Esophagus squamous epithelium (tissue), 4 donors: ENCODE data around the gene SHFL.

Experiments used
- POLR2A ChIP-seq, 4 donors: fragments of 450-650 bp; IDR thresholded peaks; one replicate each; pipeline ENCODE4 v1.6.1; 2017; ENCODE audit warnings: antibody characterized with exemption in 4 of 4, mild to moderate bottlenecking in 4 of 4, moderate library complexity in 3 of 4
- TF ChIP-seq, protein P1 (sequence below), 6 experiments: fragments of 450-650 bp in 4 of 6; fragments of 200-600 bp in 2 of 6; sonication (generic) in 2 of 6; IDR thresholded peaks; one replicate each; pipeline ENCODE4 v1.5.1; 2016 to 2019; ENCODE audit warnings: antibody characterized with exemption in 6 of 6, mild to moderate bottlenecking in 4 of 6, moderate library complexity in 4 of 6

DNA sequence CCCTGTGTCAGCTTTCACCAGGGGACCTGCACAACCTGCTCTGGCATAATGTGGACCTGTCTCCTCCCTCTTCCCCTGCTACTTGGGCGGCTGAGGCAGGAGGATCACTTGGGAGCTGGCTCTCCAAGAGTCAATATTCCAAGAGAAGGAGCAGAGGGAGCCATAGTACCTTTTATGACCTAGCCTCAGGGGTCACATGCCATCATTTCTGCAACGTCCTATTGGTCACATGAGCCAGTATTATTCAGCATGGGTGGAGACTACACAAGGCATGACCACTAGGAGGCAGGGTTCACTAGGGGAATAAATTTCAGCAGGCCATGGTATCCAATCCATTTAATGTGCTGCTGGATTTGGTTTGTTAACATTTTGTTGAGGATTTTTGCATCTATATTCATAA lies 12.0 kb upstream of the SHFL start:
- TF ChIP-seq, protein P1, sequence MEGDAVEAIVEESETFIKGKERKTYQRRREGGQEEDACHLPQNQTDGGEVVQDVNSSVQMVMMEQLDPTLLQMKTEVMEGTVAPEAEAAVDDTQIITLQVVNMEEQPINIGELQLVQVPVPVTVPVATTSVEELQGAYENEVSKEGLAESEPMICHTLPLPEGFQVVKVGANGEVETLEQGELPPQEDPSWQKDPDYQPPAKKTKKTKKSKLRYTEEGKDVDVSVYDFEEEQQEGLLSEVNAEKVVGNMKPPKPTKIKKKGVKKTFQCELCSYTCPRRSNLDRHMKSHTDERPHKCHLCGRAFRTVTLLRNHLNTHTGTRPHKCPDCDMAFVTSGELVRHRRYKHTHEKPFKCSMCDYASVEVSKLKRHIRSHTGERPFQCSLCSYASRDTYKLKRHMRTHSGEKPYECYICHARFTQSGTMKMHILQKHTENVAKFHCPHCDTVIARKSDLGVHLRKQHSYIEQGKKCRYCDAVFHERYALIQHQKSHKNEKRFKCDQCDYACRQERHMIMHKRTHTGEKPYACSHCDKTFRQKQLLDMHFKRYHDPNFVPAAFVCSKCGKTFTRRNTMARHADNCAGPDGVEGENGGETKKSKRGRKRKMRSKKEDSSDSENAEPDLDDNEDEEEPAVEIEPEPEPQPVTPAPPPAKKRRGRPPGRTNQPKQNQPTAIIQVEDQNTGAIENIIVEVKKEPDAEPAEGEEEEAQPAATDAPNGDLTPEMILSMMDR (IDR thresholded peaks at IDR 0.05) = peak in 5 of 6 experiments; percentile 6 to 60 (median 34)
- TF ChIP-seq POLR2A (IDR thresholded peaks at IDR 0.05) = no peak
